Keratinocyte (primary cell): ENCODE results near the gene PRKCE. TPM values are rescaled to one million over a fixed set of nuclear protein-coding genes. Genes with fewer than 3 reads are reported as not detected.

Source experiments
- DNase-seq: peaks from one replicate; pipeline ENCODE4 v3.0.0-alpha.2; 2011; ENCODE audit warnings: low read depth, missing footprints, low spot score
- FAIRE-seq: peaks from 2 replicates; lab custom pipeline; 2011; peaks lifted over from hg19 to GRCh38; lab: Jason Lieb, UNC
- H2AFZ ChIP-seq: 2 replicates; pipeline ENCODE4 v1.6.0; 2012; ENCODE audit warnings: low read length, control low read depth, inconsistent platforms; ENCODE audit not compliant: control insufficient read depth
- H3K27ac ChIP-seq: 2 replicates; pipeline ENCODE4 v1.5.1; 2011; ENCODE audit warnings: low read length; ENCODE audit not compliant: control insufficient read depth, insufficient read depth
- H3K27me3 ChIP-seq: 3 replicates; pipeline ENCODE4 v1.6.0; 2011; ENCODE audit warnings: low read length; ENCODE audit not compliant: control insufficient read depth, insufficient read depth; ENCODE audit errors: extremely low read depth
- H3K36me3 ChIP-seq, 2 experiments: 2 replicates in 1 of 2; 3 replicates in 1 of 2; pipeline ENCODE4 v1.5.1; 2011; ENCODE audit warnings: low read length in 2 of 2, mild to moderate bottlenecking in 1 of 2; ENCODE audit not compliant: control insufficient read depth in 2 of 2, insufficient read depth in 2 of 2; ENCODE audit errors: extremely low read depth in 1 of 2
- H3K4me1 ChIP-seq: 3 replicates; pipeline ENCODE4 v1.5.1; 2011; ENCODE audit warnings: low read length; ENCODE audit not compliant: control insufficient read depth, insufficient read depth; ENCODE audit errors: extremely low read depth
- H3K4me2 ChIP-seq: 3 replicates; pipeline ENCODE4 v1.6.0; 2011; ENCODE audit warnings: low read depth, low read length; ENCODE audit not compliant: control insufficient read depth, insufficient read depth; ENCODE audit errors: extremely low read depth
- H3K4me3 ChIP-seq, 3 experiments: fragments of 200-600 bp in 1 of 3; sonication (generic) in 1 of 3; 2 replicates in 2 of 3; 3 replicates in 1 of 3; pipeline ENCODE4 v1.5.1; 2011 to 2016; ENCODE audit warnings: low read length in 3 of 3, mild to moderate bottlenecking in 3 of 3, control low read depth in 2 of 3, inconsistent platforms in 1 of 3, low read depth in 1 of 3, mixed read lengths in 1 of 3, mixed run types in 1 of 3, moderate library complexity in 1 of 3; ENCODE audit not compliant: control insufficient read depth in 2 of 3, insufficient read depth in 2 of 3; ENCODE audit errors: extremely low read depth in 1 of 3
- H3K79me2 ChIP-seq: 2 replicates; pipeline ENCODE4 v1.6.0; 2012; ENCODE audit warnings: low read length; ENCODE audit not compliant: control insufficient read depth, insufficient read depth
- H3K9ac ChIP-seq: 3 replicates; pipeline ENCODE4 v1.6.0; 2011; ENCODE audit warnings: low read length; ENCODE audit not compliant: control insufficient read depth, insufficient read depth; ENCODE audit errors: extremely low read depth
- H3K9me1 ChIP-seq: 3 replicates; pipeline ENCODE4 v1.6.0; 2011; ENCODE audit warnings: low read length; ENCODE audit not compliant: control insufficient read depth, insufficient read depth; ENCODE audit errors: extremely low read depth
- H3K9me3 ChIP-seq: 2 replicates; pipeline ENCODE4 v1.5.1; 2012; ENCODE audit warnings: low read depth, low read length; ENCODE audit not compliant: control insufficient read depth
- H4K20me1 ChIP-seq: 3 replicates; pipeline ENCODE4 v1.6.0; 2011; ENCODE audit warnings: low read length; ENCODE audit not compliant: control insufficient read depth, insufficient read depth; ENCODE audit errors: extremely low read depth
- CTCF ChIP-seq, 3 experiments: IDR thresholded peaks in 1 of 3; conservative IDR thresholded peaks in 1 of 3; optimal IDR thresholded peaks in 1 of 3; 2 replicates in 2 of 3; 3 replicates in 1 of 3; pipeline versions ENCODE3 to v1.5.1; 2011; ENCODE audit warnings: low read length in 3 of 3, mild to moderate bottlenecking in 3 of 3, moderate library complexity in 2 of 3, control low read depth in 1 of 3, inconsistent platforms in 1 of 3; ENCODE audit not compliant: insufficient read depth in 2 of 3; ENCODE audit errors: extremely low read depth in 1 of 3
- EZH2 ChIP-seq: IDR thresholded peaks from one replicate; pipeline ENCODE4 v1.6.1; 2012; ENCODE audit warnings: inconsistent platforms, mild to moderate bottlenecking, low read length, moderate library complexity
- dilution Hi-C: fragments of 300-500 bp; cut with MboI; formaldehyde crosslinking; loops from one replicate; pipeline ENCODE4 v1.7.0; 2020; ENCODE audit warnings: low sequenced_read_pairs; ENCODE audit not compliant: extremely low pct_ligation_motif_present
- polyA plus RNA-seq, 5 experiments: library from polyadenylated mRNA; depleted of rRNA in 3 of 5; stranded (reverse) in 3 of 5; stranded (forward) in 1 of 5; unstranded in 1 of 5; fragments of >200 nt; gene quantifications; 1 replicate in 1 of 5; 2 replicates in 3 of 5; 3 replicates in 1 of 5; pipeline versions ENCODE4 v1.2.1 to v1.2.3, GENCODE V29; 2011 to 2012; ENCODE audit warnings: missing spikeins in 2 of 5, low read depth in 1 of 5, low replicate concordance in 1 of 5

Gene PRKCE
- polyA plus RNA-seq, 1 donor (not counting 4 experiments of a cell fraction or from before 2014, with no cell fraction given): 2.0 TPM

GRCh38 chr2:46143429-46144132 is 492.1 kb downstream of the PRKCE start:
- Histone ChIP-seq H3K4me2 (no peak overlapping the region), H3K79me2 (no peaks in the 10 kb centered on the region), H3K4me3 (no peak overlapping the region), H3K27ac (no peak overlapping the region), H2AFZ (no peak overlapping the region), H3K9me3 (no peaks in the 10 kb centered on the region), H4K20me1 (no peaks in the 10 kb centered on the region), H3K27me3 (no peaks in the 10 kb centered on the region), H3K9ac (no peak overlapping the region), H3K4me1 (peaks cover 19% of the 10 kb centered on the region), H3K9me1 (no peaks in the 10 kb centered on the region), H3K36me3 (no peaks in the 10 kb centered on the region)
- FAIRE-seq (no peak), DNase-seq (no peak)
- TF ChIP-seq EZH2 (no peak), CTCF (optimal IDR thresholded peaks at IDR 0.05 in 1 of 3, IDR thresholded peaks at IDR 0.05 in 1 of 3, conservative IDR thresholded peaks at IDR 0.05 in 1 of 3; ENCODE audit: extremely low read depth in 1 of 3, insufficient read depth in 2 of 3, low read length in 3 of 3) (no peak)
- dilution Hi-C loops: no loop called here

GRCh38 chr2:46144133-46144800 is 492.8 kb downstream of the PRKCE start:
- Histone ChIP-seq H3K9me3 (no peaks in the 10 kb centered on the region), H3K27me3 (no peaks in the 10 kb centered on the region), H3K9ac (no peak overlapping the region), H3K4me2 (no peak overlapping the region), H3K27ac (no peak overlapping the region), H2AFZ (no peak overlapping the region), H3K79me2 (no peaks in the 10 kb centered on the region), H4K20me1 (no peaks in the 10 kb centered on the region), H3K9me1 (no peaks in the 10 kb centered on the region), H3K4me1 (peaks cover 19% of the 10 kb centered on the region), H3K4me3 (no peak overlapping the region), H3K36me3 (no peaks in the 10 kb centered on the region)
- FAIRE-seq (no peak), DNase-seq (no peak)
- dilution Hi-C loops: no loop called here
- TF ChIP-seq CTCF (optimal IDR thresholded peaks at IDR 0.05 in 1 of 3, IDR thresholded peaks at IDR 0.05 in 1 of 3, conservative IDR thresholded peaks at IDR 0.05 in 1 of 3; ENCODE audit: extremely low read depth in 1 of 3, insufficient read depth in 2 of 3, low read length in 3 of 3) (no peak), EZH2 (no peak)
